ENCODE results near the gene ABCG2. TPM values are rescaled to one million over a fixed set of nuclear protein-coding genes. Genes with fewer than 3 reads are reported as not detected.

ABCG2 gene
- total RNA-seq, 4 donors from 2014 or later: 3.4 to 16.2 (median 7.9) TPM

DNA sequence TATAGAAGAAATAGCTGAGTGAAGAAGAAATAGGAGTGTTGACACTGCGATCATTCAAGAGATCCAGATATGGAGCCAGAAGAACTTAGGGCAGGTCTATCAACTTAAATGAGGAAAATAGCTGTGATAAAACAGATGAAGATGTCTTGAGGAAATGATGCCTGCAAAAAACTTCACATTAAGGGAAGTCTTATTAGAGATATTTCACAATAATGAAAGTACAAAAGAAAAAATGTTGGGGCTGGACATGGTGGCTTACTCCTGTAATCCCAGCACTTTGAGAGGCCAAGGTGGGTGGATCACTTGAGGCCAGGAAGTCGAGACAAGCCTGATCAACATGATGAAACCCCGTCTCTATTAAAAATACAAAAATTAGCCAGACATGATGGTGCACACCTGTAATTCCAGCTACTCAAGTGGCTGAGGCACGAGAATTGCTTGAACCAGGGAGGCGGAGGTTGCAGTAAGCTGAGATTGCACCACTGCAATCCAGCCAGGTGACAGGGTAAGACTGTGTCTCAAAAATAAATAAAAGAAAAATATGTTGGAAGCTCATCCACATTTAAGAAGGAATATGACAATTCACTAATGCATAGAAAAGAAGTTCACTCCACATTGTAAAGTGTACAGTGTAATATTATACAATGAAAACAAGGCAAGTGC, 94.7 kb downstream of the ABCG2 start:
- ATAC-seq (ENCODE audit: low FRiP score) (no peak), DNase-seq (ENCODE audit: low spot score) (no peak)
- TF ChIP-seq, protein P1, sequence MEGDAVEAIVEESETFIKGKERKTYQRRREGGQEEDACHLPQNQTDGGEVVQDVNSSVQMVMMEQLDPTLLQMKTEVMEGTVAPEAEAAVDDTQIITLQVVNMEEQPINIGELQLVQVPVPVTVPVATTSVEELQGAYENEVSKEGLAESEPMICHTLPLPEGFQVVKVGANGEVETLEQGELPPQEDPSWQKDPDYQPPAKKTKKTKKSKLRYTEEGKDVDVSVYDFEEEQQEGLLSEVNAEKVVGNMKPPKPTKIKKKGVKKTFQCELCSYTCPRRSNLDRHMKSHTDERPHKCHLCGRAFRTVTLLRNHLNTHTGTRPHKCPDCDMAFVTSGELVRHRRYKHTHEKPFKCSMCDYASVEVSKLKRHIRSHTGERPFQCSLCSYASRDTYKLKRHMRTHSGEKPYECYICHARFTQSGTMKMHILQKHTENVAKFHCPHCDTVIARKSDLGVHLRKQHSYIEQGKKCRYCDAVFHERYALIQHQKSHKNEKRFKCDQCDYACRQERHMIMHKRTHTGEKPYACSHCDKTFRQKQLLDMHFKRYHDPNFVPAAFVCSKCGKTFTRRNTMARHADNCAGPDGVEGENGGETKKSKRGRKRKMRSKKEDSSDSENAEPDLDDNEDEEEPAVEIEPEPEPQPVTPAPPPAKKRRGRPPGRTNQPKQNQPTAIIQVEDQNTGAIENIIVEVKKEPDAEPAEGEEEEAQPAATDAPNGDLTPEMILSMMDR (IDR thresholded peaks at IDR 0.05): no peak

DNA sequence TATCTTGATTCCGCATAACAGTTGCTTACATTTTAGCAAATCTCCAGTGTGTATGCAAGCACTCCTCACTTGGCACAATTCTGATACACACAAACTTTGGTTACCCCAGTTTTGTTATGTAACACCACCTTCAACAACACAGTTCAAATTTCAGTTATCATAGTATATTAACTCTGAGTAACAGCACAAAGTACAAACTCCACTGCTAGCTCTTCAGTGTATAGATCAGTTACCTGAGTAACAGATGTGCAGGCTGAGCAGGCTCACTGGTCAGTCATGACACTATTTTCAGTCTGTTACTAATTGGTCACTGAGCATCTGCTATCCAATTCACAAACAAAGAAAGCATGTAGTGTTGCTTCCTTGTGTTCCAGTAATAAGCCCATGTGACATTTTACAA, 95.6 kb downstream of the ABCG2 start:
- ATAC-seq (ENCODE audit: low FRiP score): no peak
- TF ChIP-seq, protein P1 (IDR thresholded peaks at IDR 0.05): no peak
- DNase-seq (ENCODE audit: low spot score): no peak

DNA sequence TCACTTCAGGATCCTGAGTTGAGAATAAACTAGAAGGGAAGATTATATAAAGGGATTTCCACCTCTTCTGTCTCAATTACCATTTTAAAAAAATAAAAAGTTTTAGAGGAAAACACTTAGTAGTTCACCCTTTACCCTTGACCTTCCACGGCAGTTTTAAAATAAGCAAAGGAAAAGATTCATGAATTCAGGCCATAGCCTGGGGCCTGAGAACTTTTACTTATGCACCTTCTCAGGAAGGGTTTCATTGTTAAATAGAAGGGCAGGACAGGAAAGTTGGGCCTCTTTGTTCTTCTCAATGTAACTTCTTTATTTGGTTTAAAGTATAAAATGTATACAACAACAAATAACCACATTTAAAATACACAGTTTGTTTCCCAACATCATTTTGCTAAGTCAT, 96.1 kb downstream of the ABCG2 start:
- TF ChIP-seq, protein P1 (IDR thresholded peaks at IDR 0.05): no peak
- ATAC-seq (ENCODE audit: low FRiP score) (no peak), DNase-seq (ENCODE audit: low spot score) (no peak)

DNA sequence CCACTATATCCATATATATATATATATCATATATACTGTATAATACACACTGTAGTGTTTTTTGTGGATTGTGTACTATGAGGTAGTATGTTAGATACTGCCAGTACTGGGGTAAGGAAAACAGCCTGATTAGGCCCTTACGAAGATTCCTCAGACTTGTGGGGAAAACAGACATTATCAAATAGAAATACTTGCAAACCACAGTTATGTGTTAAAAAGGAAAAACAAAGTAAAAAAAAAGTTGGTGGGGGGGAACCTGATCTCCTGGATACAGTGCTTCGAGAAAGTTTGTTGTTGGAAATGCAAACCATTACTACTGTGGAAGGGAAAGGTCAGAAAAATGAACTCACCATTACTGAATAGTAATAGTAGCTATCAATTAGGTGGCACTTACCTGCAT, 98.0 kb downstream of the ABCG2 start:
- TF ChIP-seq, protein P1 (IDR thresholded peaks at IDR 0.05): no peak
- ATAC-seq (ENCODE audit: low FRiP score): no peak
- DNase-seq (ENCODE audit: low spot score): no peak

DNA sequence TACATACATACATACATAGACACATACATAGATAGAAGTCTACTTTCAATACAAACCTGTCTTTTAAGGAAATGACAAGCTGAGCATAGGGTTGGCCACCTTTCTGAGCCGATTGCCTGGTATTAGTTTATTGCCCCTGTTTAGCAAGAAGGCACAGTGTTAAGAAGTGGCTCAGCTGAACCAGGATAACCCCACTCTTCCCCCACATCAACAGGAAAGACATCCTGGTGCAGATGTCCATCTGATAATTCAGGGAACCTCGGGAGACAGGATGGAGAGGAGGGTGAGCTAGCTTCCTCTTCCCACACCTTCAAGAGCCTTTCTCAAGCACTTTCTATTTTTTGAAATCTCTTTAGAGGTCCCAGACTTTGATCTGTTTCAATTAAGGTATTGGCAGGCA, 98.7 kb downstream of the ABCG2 start:
- no peak for DNase-seq (ENCODE audit: low spot score)
- TF ChIP-seq, protein P1 (IDR thresholded peaks at IDR 0.05): no peak
- no peak for ATAC-seq (ENCODE audit: low FRiP score)

DNA sequence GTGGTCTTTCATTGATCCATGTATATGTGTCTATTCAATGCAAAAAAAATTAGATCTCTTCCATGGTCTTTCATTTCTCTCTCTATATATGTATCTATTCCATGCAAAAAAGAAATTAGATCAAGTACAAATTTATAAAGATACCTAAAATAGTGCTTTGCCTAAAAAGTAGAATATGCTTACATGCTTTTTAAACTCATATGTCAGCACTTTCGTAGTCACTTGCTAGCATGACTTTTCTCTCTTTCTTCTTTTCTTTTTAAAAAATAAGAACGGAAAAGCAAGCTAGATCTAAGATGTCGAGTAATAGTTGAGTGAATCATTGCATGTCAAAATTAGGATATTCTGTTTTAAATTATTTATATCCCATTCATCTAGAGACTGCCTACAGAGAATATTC, 100.1 kb downstream of the ABCG2 start:
- TF ChIP-seq, protein P1 (IDR thresholded peaks at IDR 0.05): no peak
- ATAC-seq (ENCODE audit: low FRiP score) (no peak), DNase-seq (ENCODE audit: low spot score) (no peak)

DNA sequence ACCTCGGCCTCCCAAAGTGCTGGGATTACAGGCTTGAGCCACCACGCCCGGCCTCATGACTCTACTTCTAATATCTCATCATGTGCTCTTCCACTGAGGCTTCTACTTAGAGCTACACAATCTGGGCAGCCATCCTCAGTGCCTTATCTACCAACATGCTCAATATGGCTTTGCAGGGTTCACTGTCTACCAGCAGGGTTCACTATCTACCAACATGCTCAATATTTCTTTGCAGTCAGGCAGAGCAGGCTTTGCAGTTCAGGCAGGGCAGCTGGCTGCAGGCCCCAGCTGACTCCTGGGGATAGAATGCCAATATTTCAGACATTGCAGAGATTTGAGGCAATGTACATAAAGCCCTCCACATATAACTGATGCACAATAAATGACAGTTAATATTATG, 103.5 kb downstream of the ABCG2 start:
- no peak for DNase-seq (ENCODE audit: low spot score)
- TF ChIP-seq, protein P1 (IDR thresholded peaks at IDR 0.05): no peak
- ATAC-seq (ENCODE audit: low FRiP score): no peak

Data from omental fat pad (tissue), 4 donors.